OCI-LY7 (cell line): ENCODE measurements around the gene ZC2HC1B. TPM values are rescaled to one million over a fixed set of nuclear protein-coding genes. Genes with fewer than 3 reads are reported as not detected.

Experiments
- BruUV-seq: library from RNA; stranded (reverse); fragments of 400-500 nt; replicated peaks from 2 replicates; lab custom pipeline; 2021; lab: Mats Ljungman, UMichigan
- CTCF ChIA-PET: fragments of 300-600 bp; sonication (Branson Sonifier 250); formaldehyde crosslinking; loops from one replicate; lab custom pipeline; 2022; ENCODE audit warnings: antibody characterized with exemption; ENCODE audit not compliant: unreplicated experiment; lab: Charles Lee
- POLR2A ChIA-PET: fragments of 300-600 bp; sonication (Branson Sonifier 250); formaldehyde crosslinking; loops from one replicate; lab custom pipeline; 2022; ENCODE audit warnings: antibody characterized with exemption; lab: Charles Lee
- DNase-seq: peaks from one replicate; pipeline ENCODE4 v3.0.0-alpha.2; 2015; ENCODE audit warnings: low spot score
- H2AFZ ChIP-seq: fragments of 200-600 bp; sonication (generic), shearing (Covaris generic); 2 replicates; pipeline ENCODE4 v1.6.1; 2014; ENCODE audit warnings: mild to moderate bottlenecking, antibody characterized with exemption, low read length, moderate library complexity
- H3K27ac ChIP-seq: fragments of 200-600 bp; sonication (generic); 2 replicates; pipeline ENCODE4 v1.5.1; 2014; ENCODE audit warnings: mixed run types, low read depth, mild to moderate bottlenecking, moderate library complexity, low read length, inconsistent platforms; ENCODE audit not compliant: poor library complexity, severe bottlenecking
- H3K36me3 ChIP-seq: fragments of 200-600 bp; sonication (generic); 2 replicates; pipeline ENCODE4 v1.6.1; 2014; ENCODE audit warnings: mild to moderate bottlenecking, antibody characterized with exemption, low read length, moderate library complexity, mixed read lengths; ENCODE audit not compliant: insufficient read depth
- H3K4me1 ChIP-seq: fragments of 200-600 bp; sonication (generic); 2 replicates; pipeline ENCODE4 v1.5.1; 2014; ENCODE audit warnings: mild to moderate bottlenecking, low read length; ENCODE audit not compliant: insufficient read depth, poor library complexity, severe bottlenecking
- H3K4me2 ChIP-seq: fragments of 200-600 bp; sonication (generic); 2 replicates; pipeline ENCODE4 v1.6.1; 2014; ENCODE audit warnings: mild to moderate bottlenecking, low read length
- H3K4me3 ChIP-seq: fragments of 200-600 bp; sonication (generic); 2 replicates; pipeline ENCODE4 v1.5.1; 2014; ENCODE audit warnings: mild to moderate bottlenecking, low read depth, low read length; ENCODE audit not compliant: poor library complexity, severe bottlenecking
- H3K79me2 ChIP-seq: fragments of 200-600 bp; sonication (generic); 2 replicates; pipeline ENCODE4 v1.6.1; 2016; ENCODE audit warnings: low read depth, mild to moderate bottlenecking, low read length, moderate library complexity, mixed read lengths; ENCODE audit not compliant: insufficient read depth
- H3K9me2 ChIP-seq: fragments of 200-600 bp; sonication (generic); 2 replicates; pipeline ENCODE4 v1.6.1; 2016; ENCODE audit warnings: mild to moderate bottlenecking, low read length, mixed read lengths; ENCODE audit not compliant: insufficient read depth
- H3K9me3 ChIP-seq: fragments of 200-600 bp; sonication (generic); 2 replicates; pipeline ENCODE4 v1.6.1; 2014; ENCODE audit warnings: mild to moderate bottlenecking, mixed run types, low read length, mixed read lengths
- H4K20me1 ChIP-seq: fragments of 200-600 bp; sonication (generic); 2 replicates; pipeline ENCODE4 v1.6.1; 2014; ENCODE audit warnings: mild to moderate bottlenecking, antibody characterized with exemption, low read length, moderate library complexity, mixed read lengths; ENCODE audit not compliant: insufficient read depth
- CTCF ChIP-seq: fragments of 200-600 bp; sonication (generic); conservative IDR thresholded peaks from 2 replicates; pipeline ENCODE4 v1.5.1; 2014; ENCODE audit warnings: mild to moderate bottlenecking, antibody characterized with exemption, low read length, moderate library complexity, mixed read lengths
- EZH2phosphoT487 ChIP-seq: fragments of 200-600 bp; sonication (generic); IDR thresholded peaks from 2 replicates; pipeline ENCODE4 v1.6.1; 2018; ENCODE audit warnings: low read depth, borderline replicate concordance, mild to moderate bottlenecking, mixed run types, antibody characterized with exemption, low read length, moderate library complexity, mixed read lengths
- intact Hi-C: fragments of 100-400 bp; cut with micrococcal nuclease; formaldehyde crosslinking; loops from one replicate; pipeline ENCODE4 v1.10.0; 2022; ENCODE audit not compliant: unreplicated experiment
- total RNA-seq, 2 experiments: library from RNA; depleted of rRNA in 1 of 2; stranded (reverse); fragments of >200 nt in 1 of 2; shearing (Covaris generic) in 1 of 2; gene quantifications; 2 replicates each; pipeline ENCODE4 v1.2.3, GENCODE V29; 2014 to 2022

ZC2HC1B gene
- total RNA-seq, 2 experiments from 2014 or later = not detected

GRCh38 chr6:143900358-143900757 is 36.1 kb downstream of the ZC2HC1B start:
- CTCF ChIA-PET = no interaction called here

GRCh38 chr6:143901885-143902750 is 37.8 kb downstream of the ZC2HC1B start:
- H3K9me2 ChIP-seq = no peaks in the 10 kb centered on the region
- TF ChIP-seq CTCF (no peak), EZH2phosphoT487 (no peak)
- BruUV-seq = no TSS peak
- intact Hi-C loops = no loop called here
- H3K36me3 ChIP-seq = no peaks in the 10 kb centered on the region
- no peaks in the 10 kb centered on the region for H4K20me1 ChIP-seq
- ChIA-PET CTCF (no interaction called here), POLR2A (no interaction called here)
- no peak overlapping the region for H3K27ac ChIP-seq
- no peak overlapping the region for H2AFZ ChIP-seq
- no peaks in the 10 kb centered on the region for H3K79me2 ChIP-seq
- no peak for DNase-seq
- no peaks in the 10 kb centered on the region for H3K4me1 ChIP-seq
- H3K4me3 ChIP-seq = no peak overlapping the region
- no peaks in the 10 kb centered on the region for H3K9me3 ChIP-seq
- no peak overlapping the region for H3K4me2 ChIP-seq

More at GRCh38 chr6:143900358-143900757, 36.1 kb downstream of the ZC2HC1B start:
- Histone ChIP-seq H3K36me3 (no peaks in the 10 kb centered on the region), H3K4me3 (no peak overlapping the region), H3K4me1 (no peaks in the 10 kb centered on the region), H2AFZ (no peak overlapping the region), H4K20me1 (no peaks in the 10 kb centered on the region), H3K79me2 (no peaks in the 10 kb centered on the region), H3K27ac (no peak overlapping the region), H3K9me3 (no peaks in the 10 kb centered on the region), H3K9me2 (no peaks in the 10 kb centered on the region), H3K4me2 (no peak overlapping the region)
- POLR2A ChIA-PET = no interaction called here
- intact Hi-C loops = no loop called here
- DNase-seq = no peak
- TF ChIP-seq CTCF = no peak
- TF ChIP-seq EZH2phosphoT487 = no peak
- no TSS peak for BruUV-seq

GRCh38 chr6:143902827-143903226 is 38.6 kb downstream of the ZC2HC1B start:
- no peaks in the 10 kb centered on the region for H3K9me2 ChIP-seq
- BruUV-seq = no TSS peak
- H3K27ac ChIP-seq = no peak overlapping the region
- no peaks in the 10 kb centered on the region for H3K9me3 ChIP-seq
- TF ChIP-seq EZH2phosphoT487 = no peak
- no peak for TF ChIP-seq CTCF
- no peaks in the 10 kb centered on the region for H3K79me2 ChIP-seq
- H3K4me3 ChIP-seq = no peak overlapping the region
- no peaks in the 10 kb centered on the region for H3K36me3 ChIP-seq
- no peaks in the 10 kb centered on the region for H4K20me1 ChIP-seq
- H3K4me2 ChIP-seq = no peak overlapping the region
- intact Hi-C loops = no loop called here
- no peak overlapping the region for H2AFZ ChIP-seq
- POLR2A ChIA-PET = interaction anchor here (0.6 kb wide), 1 partner anchor 1368 kb away, joined by 4 read pairs; no protein-coding TSS in a partner anchor
- DNase-seq = no peak
- CTCF ChIA-PET = no interaction called here
- no peaks in the 10 kb centered on the region for H3K4me1 ChIP-seq
